NCI-H146 treated with DMSO at 0.1 percent for 48 hours (cell line): ENCODE results near the gene COQ8B.
"Not testable (repeated sequence)": the region's sequence is repeated elsewhere in the genome, so short reads cannot be mapped to it uniquely, and the experiment has no call there.

Source experiments
- DNase-seq: peaks from one replicate; lab custom pipeline; 2025; ENCODE audit not compliant: unreplicated experiment; lab: John Stamatoyannopoulos, UW

Gene COQ8B

GRCh38 chr19:40668991-40669614 is 47.6 kb downstream of the COQ8B start:
- no peak for DNase-seq

GRCh38 chr19:40667602-40668001 is 49.1 kb downstream of the COQ8B start:
- DNase-seq, result no peak

- DNase-seq, result no peak
These were observed 49.8 kb downstream of the COQ8B start for GRCh38 chr19:40666803-40667438.

GRCh38 chr19:40663695-40664692 is 52.7 kb downstream of the COQ8B start:
- no peak for DNase-seq

- DNase-seq, result peak; percentile 55
These were observed 53.6 kb downstream of the COQ8B start for GRCh38 chr19:40662925-40663694.

- no peak for DNase-seq
These were observed 55.1 kb downstream of the COQ8B start for GRCh38 chr19:40661616-40662015.

GRCh38 chr19:40659566-40659965 is 57.1 kb downstream of the COQ8B start:
- DNase-seq, result no peak

GRCh38 chr19:40659116-40659515 is 57.6 kb downstream of the COQ8B start:
- no peak for DNase-seq

GRCh38 chr19:40658031-40658430 is 58.7 kb downstream of the COQ8B start:
- no peak for DNase-seq

- DNase-seq, result not testable (repeated sequence)
These were observed 61.0 kb downstream of the COQ8B start for GRCh38 chr19:40655684-40656083.

GRCh38 chr19:40652303-40652702 is 64.4 kb downstream of the COQ8B start:
- not testable (repeated sequence) for DNase-seq

- no peak for DNase-seq
These were observed 65.9 kb downstream of the COQ8B start for GRCh38 chr19:40650749-40651305.

- not testable (repeated sequence) for DNase-seq
These were observed 66.6 kb downstream of the COQ8B start for GRCh38 chr19:40649903-40650675.

GRCh38 chr19:40646743-40647254 is 69.9 kb downstream of the COQ8B start:
- no peak for DNase-seq

- no peak for DNase-seq
These were observed 73.9 kb downstream of the COQ8B start for GRCh38 chr19:40642757-40643305.

GRCh38 chr19:40642051-40642706 is 74.5 kb downstream of the COQ8B start:
- no peak for DNase-seq
